Kidney epithelial cell (primary cell): ENCODE measurements around the gene HK3. TPM values are rescaled to one million over a fixed set of nuclear protein-coding genes. Genes with fewer than 3 reads are reported as not detected.

ENCODE experiments used
- DNase-seq: peaks from one replicate; pipeline ENCODE4 v3.0.0-alpha.2; 2010; ENCODE audit warnings: low read depth
- H3K27me3 ChIP-seq: 2 replicates; pipeline ENCODE4 v1.6.0; 2011; ENCODE audit warnings: low read length; ENCODE audit not compliant: control insufficient read depth, insufficient read depth
- H3K36me3 ChIP-seq: 2 replicates; pipeline ENCODE4 v1.5.1; 2011; ENCODE audit warnings: low read length; ENCODE audit not compliant: control insufficient read depth, insufficient read depth
- H3K4me3 ChIP-seq: 2 replicates; pipeline ENCODE4 v1.5.1; 2011; ENCODE audit warnings: low read depth, mild to moderate bottlenecking, control low read depth, low read length
- total RNA-seq: library from RNA; depleted of rRNA; stranded (reverse); fragments of >200 nt; gene quantifications from 2 replicates; pipeline ENCODE4 v1.2.3, GENCODE V29; 2015
- TF ChIP-seq, protein P1 (sequence below): IDR thresholded peaks from 2 replicates; pipeline ENCODE4 v1.5.1; 2011; ENCODE audit warnings: mild to moderate bottlenecking, moderate library complexity, low read length, control low read depth, inconsistent platforms; ENCODE audit not compliant: insufficient read depth, poor library complexity, severe bottlenecking

HK3 gene
- total RNA-seq, 1 donor from 2014 or later, result 0.04 TPM

DNA sequence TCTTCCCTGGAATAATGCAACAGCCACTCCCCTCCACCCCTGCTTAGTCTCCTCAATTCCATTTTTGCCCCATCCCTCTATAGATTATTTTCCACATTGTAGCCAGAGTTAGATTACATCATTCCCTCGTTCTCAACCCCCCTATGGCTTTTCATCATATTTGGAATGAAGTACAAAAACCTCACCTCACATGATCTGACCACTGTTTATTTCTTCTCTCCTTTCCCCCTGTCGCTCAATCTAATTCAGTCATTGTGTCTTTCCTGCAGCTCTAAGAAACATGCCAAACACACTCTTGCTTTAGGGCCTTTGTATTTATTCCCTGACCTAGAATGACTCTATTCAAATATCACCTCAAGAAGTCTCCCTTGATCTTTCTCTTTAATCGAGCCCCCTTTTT is 22.6 kb upstream of the HK3 start:
- TF ChIP-seq, protein P1, sequence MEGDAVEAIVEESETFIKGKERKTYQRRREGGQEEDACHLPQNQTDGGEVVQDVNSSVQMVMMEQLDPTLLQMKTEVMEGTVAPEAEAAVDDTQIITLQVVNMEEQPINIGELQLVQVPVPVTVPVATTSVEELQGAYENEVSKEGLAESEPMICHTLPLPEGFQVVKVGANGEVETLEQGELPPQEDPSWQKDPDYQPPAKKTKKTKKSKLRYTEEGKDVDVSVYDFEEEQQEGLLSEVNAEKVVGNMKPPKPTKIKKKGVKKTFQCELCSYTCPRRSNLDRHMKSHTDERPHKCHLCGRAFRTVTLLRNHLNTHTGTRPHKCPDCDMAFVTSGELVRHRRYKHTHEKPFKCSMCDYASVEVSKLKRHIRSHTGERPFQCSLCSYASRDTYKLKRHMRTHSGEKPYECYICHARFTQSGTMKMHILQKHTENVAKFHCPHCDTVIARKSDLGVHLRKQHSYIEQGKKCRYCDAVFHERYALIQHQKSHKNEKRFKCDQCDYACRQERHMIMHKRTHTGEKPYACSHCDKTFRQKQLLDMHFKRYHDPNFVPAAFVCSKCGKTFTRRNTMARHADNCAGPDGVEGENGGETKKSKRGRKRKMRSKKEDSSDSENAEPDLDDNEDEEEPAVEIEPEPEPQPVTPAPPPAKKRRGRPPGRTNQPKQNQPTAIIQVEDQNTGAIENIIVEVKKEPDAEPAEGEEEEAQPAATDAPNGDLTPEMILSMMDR, result no peak
- Histone ChIP-seq H3K27me3 (no peaks in the 10 kb centered on the region), H3K36me3 (no peaks in the 10 kb centered on the region), H3K4me3 (no peak overlapping the region)
- DNase-seq, result no peak

DNA sequence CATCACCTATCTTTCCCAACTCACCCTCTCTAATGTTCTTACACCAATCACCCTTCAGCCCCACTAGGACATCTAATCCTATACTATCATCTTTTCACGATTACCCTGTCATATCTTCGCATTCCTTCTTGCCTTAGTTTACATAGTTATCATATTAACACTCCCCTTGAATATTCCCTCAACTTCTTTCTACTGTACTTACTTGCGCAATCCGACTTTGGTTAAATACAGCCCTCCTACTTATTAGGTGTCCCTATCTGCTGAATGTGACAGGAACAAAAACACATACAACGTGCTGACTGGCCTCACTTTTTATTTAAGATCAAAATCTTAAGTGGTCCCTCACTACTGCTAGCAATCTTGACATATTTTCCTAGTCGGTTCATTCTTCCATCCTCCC is 19.5 kb upstream of the HK3 start:
- H3K27me3 ChIP-seq, result no peaks in the 10 kb centered on the region
- TF ChIP-seq, protein P1, result no peak
- DNase-seq, result no peak
- H3K4me3 ChIP-seq, result no peak overlapping the region
- no peaks in the 10 kb centered on the region for H3K36me3 ChIP-seq

DNA sequence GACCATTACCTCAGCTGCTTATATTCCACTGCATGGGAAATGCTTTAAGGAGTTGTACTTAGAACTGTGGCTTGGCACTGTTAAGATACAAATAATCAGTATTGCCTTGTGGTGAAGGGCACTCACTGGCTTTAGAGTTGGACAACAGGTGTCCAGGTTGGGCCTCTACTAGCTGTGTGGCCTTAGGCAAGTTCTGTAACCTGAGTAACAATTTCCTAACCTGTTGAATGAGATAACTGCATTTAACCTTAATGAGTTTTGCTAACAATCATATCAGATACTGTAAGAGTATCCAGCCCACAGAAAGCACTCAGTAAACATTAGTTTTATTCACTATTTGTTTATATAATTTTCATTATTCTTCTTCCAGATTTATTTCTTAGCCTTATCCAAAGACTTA is 17.2 kb upstream of the HK3 start:
- DNase-seq, result no peak

DNA sequence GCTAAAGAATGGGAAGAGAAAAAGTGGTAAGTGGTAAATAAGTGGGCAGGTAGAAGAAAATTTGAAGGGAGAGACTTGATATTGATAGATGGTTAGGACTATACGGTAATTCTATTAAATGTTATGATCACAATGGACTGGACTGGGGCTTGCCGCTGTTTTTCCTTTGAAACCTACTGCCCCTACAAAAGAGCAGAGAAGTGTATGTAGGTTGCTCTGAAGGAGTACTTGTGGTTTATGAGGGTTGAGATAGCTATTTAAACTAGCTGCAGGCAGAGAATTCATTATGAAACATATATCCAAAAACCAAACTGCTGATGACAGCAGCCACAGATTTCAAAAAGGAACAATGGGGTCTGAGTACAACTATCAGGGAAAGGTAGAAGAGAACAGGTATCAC is 16.8 kb upstream of the HK3 start:
- Histone ChIP-seq H3K27me3 (no peaks in the 10 kb centered on the region), H3K36me3 (no peaks in the 10 kb centered on the region), H3K4me3 (no peak overlapping the region)
- TF ChIP-seq, protein P1, result no peak
- DNase-seq, result no peak

More for the DNA sequence above, 17.2 kb upstream of the HK3 start:
- TF ChIP-seq, protein P1, result no peak
- Histone ChIP-seq H3K4me3 (no peak overlapping the region), H3K36me3 (no peaks in the 10 kb centered on the region), H3K27me3 (no peaks in the 10 kb centered on the region)

DNA sequence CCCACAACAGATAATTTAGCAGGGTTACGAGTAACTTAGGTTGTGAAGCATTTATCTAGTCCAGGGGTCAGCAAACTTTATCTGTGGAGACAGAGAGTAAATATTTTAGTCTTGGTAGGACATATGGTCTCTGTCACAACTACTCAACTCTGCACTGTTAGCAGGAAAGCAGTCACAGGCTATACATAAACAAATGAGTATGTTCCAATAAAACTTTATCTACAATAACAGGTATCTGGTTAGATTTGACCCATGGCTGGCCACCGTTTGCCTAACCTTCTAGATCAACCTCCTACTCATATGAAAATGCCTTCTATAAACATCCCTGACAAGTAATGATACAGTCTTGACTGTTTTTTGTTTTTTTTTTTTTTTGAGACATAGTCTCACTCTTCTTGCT is 13.0 kb upstream of the HK3 start:
- no peak for DNase-seq
- H3K4me3 ChIP-seq, result no peak overlapping the region
- H3K36me3 ChIP-seq, result peaks cover 1% of the 10 kb centered on the region
- TF ChIP-seq, protein P1, result no peak
- no peaks in the 10 kb centered on the region for H3K27me3 ChIP-seq

DNA sequence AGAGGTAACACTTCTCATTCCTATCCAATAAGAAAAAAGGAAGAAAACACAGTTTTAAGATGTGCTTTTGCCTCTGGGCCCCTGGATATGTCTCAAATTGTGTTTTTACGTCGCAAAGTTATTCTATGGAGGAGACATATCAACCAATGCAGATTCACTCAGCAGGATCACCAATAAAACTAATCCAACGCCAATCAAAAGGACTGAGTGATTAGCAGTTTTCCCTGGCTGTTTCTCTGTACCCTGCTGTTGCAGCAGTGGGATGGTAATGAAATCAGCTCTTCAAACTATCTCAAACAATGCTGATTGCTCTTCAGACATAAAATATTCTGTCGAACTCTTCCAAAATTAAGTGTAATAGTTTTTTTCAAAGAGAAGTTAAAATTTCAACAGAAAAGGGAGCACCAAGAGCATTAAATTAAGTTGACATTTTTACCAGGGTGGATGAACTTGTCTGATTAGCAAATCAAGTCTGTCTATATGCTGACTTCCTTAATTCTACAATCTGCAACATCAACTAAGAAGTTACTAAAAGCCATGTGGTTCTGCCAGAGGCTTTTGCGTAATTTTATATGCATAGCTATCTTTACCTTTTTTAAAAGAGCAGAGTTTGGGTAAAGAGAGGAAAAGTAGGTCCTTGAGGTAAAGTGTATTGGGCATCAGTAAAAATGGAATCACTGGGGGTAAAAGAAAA is 9.7 kb upstream of the HK3 start:
- no peak overlapping the region for H3K4me3 ChIP-seq
- TF ChIP-seq, protein P1, result no peak
- H3K36me3 ChIP-seq, result peaks cover 1% of the 10 kb centered on the region
- no peaks in the 10 kb centered on the region for H3K27me3 ChIP-seq
- no peak for DNase-seq
